ENCODE results near the gene ARAP1. TPM values are rescaled to one million over a fixed set of nuclear protein-coding genes. Genes with fewer than 3 reads are reported as not detected.

ARAP1 gene
- total RNA-seq, 4 donors from 2014 or later = 53.8 to 126 (median 88.8) TPM

DNA sequence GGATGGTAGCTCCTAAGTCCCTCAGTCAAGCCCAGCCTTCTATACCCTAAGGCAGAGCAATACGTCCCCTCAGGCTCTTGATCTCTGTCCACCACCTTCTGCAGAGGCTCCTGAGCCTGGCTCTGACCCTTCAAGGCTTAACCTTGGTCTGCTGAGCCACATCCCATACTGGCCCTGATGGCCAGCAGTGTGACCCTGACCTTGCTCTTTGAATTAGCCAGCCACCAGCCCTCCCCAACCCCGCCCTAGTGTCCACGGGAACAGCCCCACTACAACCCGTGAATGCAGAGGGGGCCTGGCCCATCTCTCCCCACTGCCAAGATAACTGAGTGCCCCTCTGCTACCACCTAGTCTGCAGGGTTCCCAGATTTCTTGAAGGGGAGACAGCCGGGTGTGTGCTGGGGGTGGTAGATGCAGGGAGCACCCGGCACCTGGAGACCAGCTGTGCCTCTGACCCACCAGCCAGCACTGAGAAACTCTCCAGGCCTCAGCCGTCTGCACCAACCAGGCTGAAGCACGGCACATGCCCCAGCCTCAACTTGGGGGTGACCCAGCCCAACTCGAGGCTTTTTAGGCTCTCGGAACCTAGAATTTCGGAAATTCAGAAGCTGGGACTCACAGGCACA is 6.2 kb downstream of the ARAP1 start:
- Histone ChIP-seq H3K27ac (no peak overlapping the region), H3K36me3 (no peaks in the 10 kb centered on the region), H3K27me3 (no peaks in the 10 kb centered on the region), H3K4me1 (peaks cover 30% of the 10 kb centered on the region), H3K9me3 (no peaks in the 10 kb centered on the region), H3K4me3 (no peak overlapping the region)
- WGBS = 64% methylated on average over 5 of the region's 11 CpGs
- DNase-seq (ENCODE audit: low spot score in 2 of 2) = no peak
- TF ChIP-seq POLR2AphosphoS5 (IDR thresholded peaks at IDR 0.05) = no peak
- no peak for TF ChIP-seq POLR2A (IDR thresholded peaks at IDR 0.05)
- TF ChIP-seq EP300 (IDR thresholded peaks at IDR 0.05) = no peak
- TF ChIP-seq, protein P1, sequence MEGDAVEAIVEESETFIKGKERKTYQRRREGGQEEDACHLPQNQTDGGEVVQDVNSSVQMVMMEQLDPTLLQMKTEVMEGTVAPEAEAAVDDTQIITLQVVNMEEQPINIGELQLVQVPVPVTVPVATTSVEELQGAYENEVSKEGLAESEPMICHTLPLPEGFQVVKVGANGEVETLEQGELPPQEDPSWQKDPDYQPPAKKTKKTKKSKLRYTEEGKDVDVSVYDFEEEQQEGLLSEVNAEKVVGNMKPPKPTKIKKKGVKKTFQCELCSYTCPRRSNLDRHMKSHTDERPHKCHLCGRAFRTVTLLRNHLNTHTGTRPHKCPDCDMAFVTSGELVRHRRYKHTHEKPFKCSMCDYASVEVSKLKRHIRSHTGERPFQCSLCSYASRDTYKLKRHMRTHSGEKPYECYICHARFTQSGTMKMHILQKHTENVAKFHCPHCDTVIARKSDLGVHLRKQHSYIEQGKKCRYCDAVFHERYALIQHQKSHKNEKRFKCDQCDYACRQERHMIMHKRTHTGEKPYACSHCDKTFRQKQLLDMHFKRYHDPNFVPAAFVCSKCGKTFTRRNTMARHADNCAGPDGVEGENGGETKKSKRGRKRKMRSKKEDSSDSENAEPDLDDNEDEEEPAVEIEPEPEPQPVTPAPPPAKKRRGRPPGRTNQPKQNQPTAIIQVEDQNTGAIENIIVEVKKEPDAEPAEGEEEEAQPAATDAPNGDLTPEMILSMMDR (IDR thresholded peaks at IDR 0.05) = no peak

DNA sequence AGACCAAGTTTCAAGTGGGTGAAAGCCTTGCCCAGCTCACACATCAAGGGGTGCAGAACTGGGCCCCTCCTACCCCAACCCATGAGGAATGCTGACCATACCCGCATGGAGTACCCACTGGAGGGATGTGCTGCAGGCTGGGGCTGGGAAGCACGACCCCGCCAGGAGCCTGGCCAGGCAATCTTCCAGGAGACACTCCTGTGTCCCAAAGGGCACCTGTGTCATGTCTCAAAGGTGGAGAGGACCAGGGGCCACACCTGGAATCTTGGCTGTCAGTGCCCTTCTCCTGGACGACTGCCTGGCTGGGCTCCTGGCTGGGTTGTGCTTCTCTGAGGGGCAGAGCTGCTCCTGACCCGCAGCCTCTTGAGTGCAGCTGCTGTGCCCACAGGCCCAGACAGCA is 6.7 kb downstream of the ARAP1 start:
- Histone ChIP-seq H3K36me3 (no peaks in the 10 kb centered on the region), H3K27me3 (no peaks in the 10 kb centered on the region), H3K4me1 (peaks cover 27% of the 10 kb centered on the region), H3K27ac (no peak overlapping the region), H3K9me3 (no peaks in the 10 kb centered on the region), H3K4me3 (no peak overlapping the region)
- WGBS = no CpG with 5 or more reads among the region's 5 CpGs
- DNase-seq (ENCODE audit: low spot score in 2 of 2) = no peak
- TF ChIP-seq EP300 (IDR thresholded peaks at IDR 0.05) = no peak
- TF ChIP-seq POLR2A (IDR thresholded peaks at IDR 0.05) = no peak
- TF ChIP-seq, protein P1 (IDR thresholded peaks at IDR 0.05) = no peak
- no peak for TF ChIP-seq POLR2AphosphoS5 (IDR thresholded peaks at IDR 0.05)

DNA sequence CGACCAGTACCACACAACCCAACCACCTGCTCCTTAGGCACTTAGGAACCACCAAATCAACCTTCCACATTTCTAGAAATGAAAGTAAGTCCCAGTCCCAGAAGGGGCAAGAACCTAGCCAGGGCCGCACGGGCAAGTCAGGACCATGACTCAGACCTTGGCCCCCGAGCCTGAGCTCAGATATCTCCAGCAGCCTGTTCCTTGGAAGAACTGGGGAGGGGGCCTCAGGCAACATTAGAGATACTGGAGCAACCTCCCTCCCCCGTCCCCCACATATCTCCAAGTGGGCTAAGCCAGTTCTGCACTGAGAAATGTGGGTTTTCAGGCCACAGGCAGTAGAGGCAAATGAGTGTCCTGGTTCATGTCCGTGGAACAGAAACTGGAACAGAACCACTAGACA is 7.7 kb downstream of the ARAP1 start:
- H3K4me1 ChIP-seq = peaks cover 27% of the 10 kb centered on the region
- no peak overlapping the region for H3K27ac ChIP-seq
- no peak for TF ChIP-seq POLR2AphosphoS5 (IDR thresholded peaks at IDR 0.05)
- no peak for TF ChIP-seq POLR2A (IDR thresholded peaks at IDR 0.05)
- TF ChIP-seq, protein P1 (IDR thresholded peaks at IDR 0.05) = no peak
- no peak for TF ChIP-seq EP300 (IDR thresholded peaks at IDR 0.05)
- WGBS = 59% methylated on average over 6 of the region's 6 CpGs
- no peak overlapping the region for H3K4me3 ChIP-seq
- no peak for DNase-seq (ENCODE audit: low spot score in 2 of 2)
- no peaks in the 10 kb centered on the region for H3K36me3 ChIP-seq
- H3K9me3 ChIP-seq = no peaks in the 10 kb centered on the region
- no peaks in the 10 kb centered on the region for H3K27me3 ChIP-seq

DNA sequence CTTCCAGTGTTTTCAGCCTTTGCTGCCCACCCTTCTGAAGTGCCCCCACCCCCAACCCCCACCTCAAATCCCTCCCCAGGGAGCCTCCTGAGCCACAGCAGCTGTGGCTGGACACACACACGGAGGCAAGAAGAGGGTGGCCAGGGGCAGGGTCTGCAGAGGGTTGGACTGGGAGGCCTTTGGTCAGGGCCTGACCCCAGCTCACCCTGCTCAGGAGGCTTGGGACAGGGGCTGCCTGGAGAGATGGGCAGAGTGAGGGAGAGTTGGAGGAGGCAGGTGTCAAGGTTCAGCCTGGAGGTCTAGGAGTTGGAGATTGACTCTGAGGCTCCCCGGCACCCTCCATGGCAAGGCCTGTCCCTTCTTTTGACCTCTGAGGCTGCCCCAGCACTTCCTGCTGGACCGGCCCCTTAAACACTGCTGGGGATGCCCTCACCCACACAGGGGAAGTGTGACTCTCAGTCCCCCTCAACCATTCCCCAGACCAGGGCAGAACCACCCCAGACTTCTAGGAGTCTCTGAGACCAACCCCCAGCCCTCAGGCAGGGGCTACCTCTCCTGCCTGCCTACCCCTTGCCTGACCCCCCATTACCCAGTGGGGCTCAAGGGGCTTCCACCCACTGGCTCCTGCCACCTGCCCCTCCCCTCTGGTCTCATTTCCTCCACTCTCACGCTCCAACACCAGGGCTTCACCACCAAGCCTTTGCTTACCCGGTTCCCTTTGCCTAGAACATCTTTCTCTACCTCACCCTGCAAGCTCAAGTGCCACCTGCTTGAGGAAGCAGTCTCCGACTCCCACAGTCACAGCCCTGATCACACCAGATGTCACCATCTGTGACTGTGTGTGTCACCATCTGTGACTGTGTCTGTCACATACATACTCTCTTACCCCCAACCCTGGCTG is 8.6 kb downstream of the ARAP1 start:
- no peak overlapping the region for H3K4me3 ChIP-seq
- H3K36me3 ChIP-seq = no peaks in the 10 kb centered on the region
- 83% methylated on average over 6 of the region's 6 CpGs for WGBS
- DNase-seq (ENCODE audit: low spot score in 2 of 2) = no peak
- no peaks in the 10 kb centered on the region for H3K9me3 ChIP-seq
- peaks cover 31% of the 10 kb centered on the region for H3K4me1 ChIP-seq
- TF ChIP-seq POLR2AphosphoS5 (IDR thresholded peaks at IDR 0.05) (no peak), POLR2A (IDR thresholded peaks at IDR 0.05) (no peak)
- no peak overlapping the region for H3K27ac ChIP-seq
- H3K27me3 ChIP-seq = no peaks in the 10 kb centered on the region

DNA sequence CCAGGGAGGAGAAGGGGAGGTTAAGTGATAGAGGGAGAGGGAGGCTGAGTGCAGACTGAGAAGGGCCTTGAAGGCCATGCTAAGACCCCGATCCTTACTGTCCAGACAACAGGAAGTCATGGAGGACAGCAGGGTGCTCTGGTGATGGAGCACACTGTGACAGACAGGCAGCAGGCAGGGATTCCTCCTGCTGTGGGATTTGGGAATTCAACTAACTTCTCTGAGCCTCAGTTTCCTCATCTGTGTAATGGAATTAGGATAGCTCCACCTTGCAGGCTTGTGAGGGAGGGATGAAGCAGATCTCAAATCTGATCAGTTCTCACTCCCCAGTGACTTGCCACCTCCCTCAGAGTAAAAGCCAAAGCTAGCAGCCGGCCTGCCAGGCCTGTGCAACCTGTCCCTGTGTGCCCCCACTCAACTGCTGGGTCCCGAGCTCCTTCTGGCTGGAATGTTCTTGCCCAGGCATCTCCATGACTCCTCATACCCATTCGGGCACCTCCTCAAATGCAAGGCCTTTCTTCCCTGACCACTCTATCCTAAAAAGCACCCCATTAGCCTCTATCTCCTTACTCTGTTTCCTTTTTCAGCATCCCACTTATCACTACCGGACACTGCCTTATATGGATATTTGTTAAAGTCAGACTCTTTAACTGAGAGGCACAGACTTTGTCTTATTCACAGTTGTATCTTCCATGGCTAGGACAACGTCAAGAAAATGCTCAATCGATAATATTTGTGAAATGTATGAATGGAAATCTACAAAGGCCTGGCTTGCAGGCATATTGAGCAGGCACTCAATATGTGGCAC is 9.5 kb downstream of the ARAP1 start:
- DNase-seq (ENCODE audit: low spot score in 2 of 2) = no peak
- H3K4me1 ChIP-seq = peaks cover 40% of the 10 kb centered on the region
- no peak for TF ChIP-seq POLR2AphosphoS5 (IDR thresholded peaks at IDR 0.05)
- 86% methylated on average over 7 of the region's 7 CpGs for WGBS
- no peaks in the 10 kb centered on the region for H3K27me3 ChIP-seq
- H3K4me3 ChIP-seq = no peak overlapping the region
- no peak overlapping the region for H3K27ac ChIP-seq
- no peaks in the 10 kb centered on the region for H3K36me3 ChIP-seq
- H3K9me3 ChIP-seq = no peaks in the 10 kb centered on the region

Data from suprapubic skin (tissue), 4 donors.